Osteoblast (primary cell): Measurements from ENCODE around the gene POU2AF1. TPM values are rescaled to one million over a fixed set of nuclear protein-coding genes. Genes with fewer than 3 reads are reported as not detected.
A peak's percentile ranks its signal among the peaks of the same experiment; 100 is the strongest.

Experiments used
- DNase-seq: peaks from one replicate; pipeline ENCODE4 v3.0.0; 2011; ENCODE audit warnings: low spot score, mixed read lengths; ENCODE audit not compliant: insufficient read length; ENCODE audit errors: missing footprints
- H2AFZ ChIP-seq: 2 replicates; pipeline ENCODE4 v1.6.0; 2011; ENCODE audit warnings: mild to moderate bottlenecking, low read length
- H3K27ac ChIP-seq: 2 replicates; pipeline ENCODE4 v1.5.1; 2011; ENCODE audit warnings: mild to moderate bottlenecking, low read depth, low read length, moderate library complexity
- H3K27me3 ChIP-seq: 2 replicates; pipeline ENCODE4 v1.6.0; 2012; ENCODE audit warnings: mild to moderate bottlenecking, control low read depth, inconsistent platforms, low read length, moderate library complexity; ENCODE audit not compliant: insufficient read depth
- H3K36me3 ChIP-seq: 2 replicates; pipeline ENCODE4 v1.5.1; 2011; ENCODE audit warnings: mild to moderate bottlenecking, low read length, control low read depth, moderate library complexity; ENCODE audit not compliant: insufficient read depth
- H3K4me1 ChIP-seq: 2 replicates; pipeline ENCODE4 v1.5.1; 2011; ENCODE audit warnings: mild to moderate bottlenecking, low read length, control low read depth, moderate library complexity; ENCODE audit not compliant: insufficient read depth
- H3K4me2 ChIP-seq: 2 replicates; pipeline ENCODE4 v1.6.0; 2011; ENCODE audit warnings: mild to moderate bottlenecking, low read length; ENCODE audit not compliant: insufficient read depth
- H3K4me3 ChIP-seq: fragments of 200-600 bp; sonication (generic); 3 replicates; pipeline ENCODE4 v1.5.1; 2012; ENCODE audit warnings: mild to moderate bottlenecking, low read length, inconsistent platforms; ENCODE audit not compliant: insufficient read depth
- H3K79me2 ChIP-seq: 2 replicates; pipeline ENCODE4 v1.6.0; 2012; ENCODE audit warnings: mild to moderate bottlenecking, low read length, control low read depth, inconsistent platforms; ENCODE audit not compliant: insufficient read depth
- H3K9me3 ChIP-seq: 2 replicates; pipeline ENCODE4 v1.5.1; 2011; ENCODE audit warnings: low read depth, low read length, control low read depth
- H4K20me1 ChIP-seq: 2 replicates; pipeline ENCODE4 v1.6.0; 2012; ENCODE audit warnings: mild to moderate bottlenecking, low read length, control low read depth; ENCODE audit not compliant: insufficient read depth
- CTCF ChIP-seq: IDR thresholded peaks from 2 replicates; pipeline ENCODE4 v1.5.1; 2011; ENCODE audit warnings: mild to moderate bottlenecking, low read depth, low read length, moderate library complexity; ENCODE audit errors: extremely low read depth
- total RNA-seq: library from RNA; depleted of rRNA; stranded (reverse); fragments of >200 nt; gene quantifications from 2 replicates; pipeline ENCODE4 v1.2.3, GENCODE V29; 2012

The POU2AF1 gene
- total RNA-seq, 1 donor = not detected

- no peak for TF ChIP-seq CTCF
- H3K4me3 ChIP-seq = no peak overlapping the region
- H2AFZ ChIP-seq = no peak overlapping the region
- H3K4me2 ChIP-seq = no peak overlapping the region
- no peaks in the 10 kb centered on the region for H4K20me1 ChIP-seq
- no peaks in the 10 kb centered on the region for H3K9me3 ChIP-seq
- no peaks in the 10 kb centered on the region for H3K27me3 ChIP-seq
- DNase-seq = no peak
- H3K27ac ChIP-seq = no peak overlapping the region
- no peaks in the 10 kb centered on the region for H3K36me3 ChIP-seq
- H3K4me1 ChIP-seq = no peaks in the 10 kb centered on the region
- H3K79me2 ChIP-seq = no peaks in the 10 kb centered on the region
These were observed 594 bp upstream of the POU2AF1 start for GRCh38 chr11:111379602-111380136.

GRCh38 chr11:111378185-111378860 is 752 bp downstream of the POU2AF1 start:
- H3K27ac ChIP-seq = no peak overlapping the region
- no peak overlapping the region for H3K4me3 ChIP-seq
- H3K4me2 ChIP-seq = peak overlapping the region; percentile 28

GRCh38 chr11:111376181-111376871 is 2.7 kb downstream of the POU2AF1 start:
- Histone ChIP-seq H3K79me2 (no peaks in the 10 kb centered on the region), H4K20me1 (no peaks in the 10 kb centered on the region), H3K4me3 (no peak overlapping the region), H3K4me2 (no peak overlapping the region), H3K4me1 (no peaks in the 10 kb centered on the region), H3K27me3 (peaks cover 4% of the 10 kb centered on the region), H2AFZ (no peak overlapping the region), H3K36me3 (no peaks in the 10 kb centered on the region), H3K27ac (no peak overlapping the region), H3K9me3 (no peaks in the 10 kb centered on the region)
- TF ChIP-seq CTCF = no peak
- DNase-seq = no peak

More at GRCh38 chr11:111378185-111378860, 752 bp downstream of the POU2AF1 start:
- DNase-seq = no peak
- H4K20me1 ChIP-seq = no peaks in the 10 kb centered on the region
- TF ChIP-seq CTCF = no peak
- no peaks in the 10 kb centered on the region for H3K9me3 ChIP-seq
- H3K4me1 ChIP-seq = no peaks in the 10 kb centered on the region
- no peak overlapping the region for H2AFZ ChIP-seq
- no peaks in the 10 kb centered on the region for H3K36me3 ChIP-seq
- peaks cover 4% of the 10 kb centered on the region for H3K27me3 ChIP-seq
- H3K79me2 ChIP-seq = no peaks in the 10 kb centered on the region

GRCh38 chr11:111373590-111373989 is 5.5 kb downstream of the POU2AF1 start:
- Histone ChIP-seq H3K9me3 (no peaks in the 10 kb centered on the region), H3K4me2 (no peak overlapping the region), H3K27me3 (peaks cover 4% of the 10 kb centered on the region), H3K4me1 (no peaks in the 10 kb centered on the region), H2AFZ (no peak overlapping the region), H3K27ac (no peak overlapping the region), H3K36me3 (no peaks in the 10 kb centered on the region), H3K4me3 (no peak overlapping the region), H4K20me1 (no peaks in the 10 kb centered on the region), H3K79me2 (no peaks in the 10 kb centered on the region)
- DNase-seq = no peak
- no peak for TF ChIP-seq CTCF
